Muscle layer of colon (tissue), 2 donors: ENCODE results near the gene ASB10.

Source experiments
- H3K27ac ChIP-seq: one replicate; pipeline ENCODE4 v1.7.0; 2013; ENCODE audit warnings: low read depth, mild to moderate bottlenecking, low read length, moderate library complexity
- H3K27me3 ChIP-seq, 2 donors: one replicate each; pipeline ENCODE4 v1.7.0; 2013; ENCODE audit warnings: low read length in 2 of 2, mild to moderate bottlenecking in 2 of 2; ENCODE audit not compliant: insufficient read depth in 2 of 2, control insufficient read depth in 1 of 2
- H3K36me3 ChIP-seq: one replicate; pipeline ENCODE4 v1.7.0; 2013; ENCODE audit warnings: mild to moderate bottlenecking, low read length; ENCODE audit not compliant: insufficient read depth
- H3K4me1 ChIP-seq: one replicate; pipeline ENCODE4 v1.7.0; 2013; ENCODE audit warnings: mild to moderate bottlenecking, low read length; ENCODE audit not compliant: insufficient read depth
- H3K4me3 ChIP-seq, 2 donors: one replicate each; pipeline ENCODE4 v1.7.0; 2013; ENCODE audit warnings: low read length in 2 of 2, low read depth in 1 of 2, mild to moderate bottlenecking in 1 of 2, moderate library complexity in 1 of 2
- H3K9ac ChIP-seq: one replicate; pipeline ENCODE4 v1.7.0; 2013; ENCODE audit warnings: low read length
- H3K9me3 ChIP-seq: one replicate; pipeline ENCODE4 v1.7.0; 2013; ENCODE audit warnings: mild to moderate bottlenecking, low read length
- donor health status: abdominal sarcoma.
- donor health status: Adenocarcinoma of cecum.

Gene ASB10

DNA sequence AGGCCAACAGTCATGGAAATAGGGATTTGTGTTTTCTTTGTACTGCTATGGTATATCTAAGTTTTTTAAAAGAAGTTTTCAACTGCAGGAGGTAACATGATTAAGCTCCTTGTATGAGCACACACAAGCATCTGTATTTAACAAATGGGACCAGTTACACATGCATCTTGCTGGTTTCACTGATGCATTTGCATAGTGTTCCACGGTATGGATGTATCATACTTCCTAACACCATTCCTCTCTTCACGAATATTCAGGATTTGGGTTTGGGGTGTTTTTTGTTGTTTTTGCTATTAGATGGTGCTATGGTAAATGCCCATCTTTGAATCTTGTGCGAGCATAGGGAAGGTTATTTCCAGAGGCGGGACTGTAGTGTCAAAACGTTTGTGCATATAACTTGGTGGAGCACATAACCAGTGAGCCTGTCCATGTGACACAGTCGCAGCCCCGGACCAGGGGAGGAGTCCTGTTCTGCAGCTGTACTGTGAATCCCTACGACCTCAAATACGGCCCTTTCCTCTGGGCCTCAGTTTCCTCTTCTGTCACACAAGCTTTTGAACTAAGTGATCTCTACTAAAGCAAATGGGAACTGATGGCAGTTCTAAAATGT lies 21.3 kb upstream of the ASB10 start:
- peaks cover 10% of the 10 kb centered on the region for H3K36me3 ChIP-seq
- H3K4me1 ChIP-seq: no peaks in the 10 kb centered on the region
- H3K9me3 ChIP-seq: no peaks in the 10 kb centered on the region
- H3K27ac ChIP-seq: no peak overlapping the region
- no peak overlapping the region for H3K4me3 ChIP-seq
- no peak overlapping the region for H3K9ac ChIP-seq
- H3K27me3 ChIP-seq: peaks cover 0 to 19% of the 10 kb centered on the region in 2 donors

DNA sequence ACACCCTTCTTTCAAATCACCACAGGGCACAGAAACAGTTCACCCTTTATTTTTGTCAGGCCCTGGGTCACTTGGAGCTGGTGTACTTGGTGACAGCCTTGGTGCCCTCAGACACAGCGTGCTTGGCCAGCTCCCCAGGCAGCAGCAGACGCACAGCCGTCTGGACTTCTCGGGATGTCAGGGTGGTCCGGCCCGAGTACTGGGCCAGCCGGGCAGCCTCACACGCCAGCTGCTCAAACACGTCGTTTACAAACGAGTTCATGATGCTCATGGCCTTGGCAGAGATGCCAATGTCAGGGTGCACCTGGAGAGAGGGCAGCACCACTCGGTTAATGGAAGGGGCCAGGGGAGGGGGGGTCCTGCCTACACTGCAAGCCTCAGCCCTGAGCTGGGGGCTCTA lies 20.8 kb upstream of the ASB10 start:
- Histone ChIP-seq H3K9me3 (no peaks in the 10 kb centered on the region), H3K4me1 (no peaks in the 10 kb centered on the region), H3K4me3 (no peak overlapping the region), H3K36me3 (peaks cover 5% of the 10 kb centered on the region), H3K27me3 (peaks cover 0 to 19% of the 10 kb centered on the region in 2 donors), H3K9ac (no peak overlapping the region), H3K27ac (no peak overlapping the region)

DNA sequence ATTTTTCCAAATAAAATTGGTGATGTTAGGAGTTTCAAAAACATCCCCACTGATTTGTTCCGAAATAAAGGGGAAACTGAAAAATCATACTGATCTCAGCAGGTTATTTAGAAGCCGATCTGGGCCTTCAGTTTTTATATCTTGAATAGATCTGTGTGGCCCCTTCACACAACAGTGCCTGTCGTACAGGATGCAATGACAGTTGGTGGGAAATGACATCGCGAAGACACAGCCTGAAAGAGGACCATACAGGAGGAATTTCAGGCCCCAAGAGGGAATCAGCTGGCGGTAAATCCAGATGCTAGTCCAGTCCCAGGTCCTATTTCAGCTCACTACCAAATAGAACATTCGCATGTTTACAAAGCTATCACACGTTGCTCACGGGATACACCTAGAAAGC lies 20.3 kb upstream of the ASB10 start:
- Histone ChIP-seq H3K27me3 (peaks cover 0 to 19% of the 10 kb centered on the region in 2 donors), H3K36me3 (peaks cover under 1% of the 10 kb centered on the region), H3K9ac (no peak overlapping the region), H3K4me3 (no peak overlapping the region), H3K4me1 (no peaks in the 10 kb centered on the region), H3K9me3 (no peaks in the 10 kb centered on the region), H3K27ac (no peak overlapping the region)

DNA sequence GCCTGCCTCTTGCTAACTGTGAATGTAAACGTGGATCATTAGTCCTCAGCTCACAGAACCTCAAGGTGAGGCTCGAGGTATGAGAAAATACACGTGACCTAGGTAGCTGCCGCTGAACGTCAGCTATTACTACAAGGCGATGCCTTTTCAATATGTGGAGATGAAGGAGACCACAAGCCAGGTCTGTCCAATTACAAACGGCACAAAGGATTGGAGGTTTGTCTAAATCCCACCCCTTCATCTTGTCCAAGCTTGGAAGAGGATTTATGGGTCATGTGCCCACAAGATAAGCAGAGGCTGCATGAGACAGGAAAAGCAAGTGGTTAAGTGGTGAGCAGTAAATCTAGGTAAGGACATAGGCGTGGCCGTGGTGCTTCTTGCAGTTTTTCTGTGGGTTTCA lies 19.9 kb upstream of the ASB10 start:
- Histone ChIP-seq H3K9ac (no peak overlapping the region), H3K27ac (no peak overlapping the region), H3K36me3 (no peaks in the 10 kb centered on the region), H3K9me3 (no peaks in the 10 kb centered on the region), H3K4me3 (no peak overlapping the region), H3K27me3 (peaks cover 0 to 19% of the 10 kb centered on the region in 2 donors), H3K4me1 (no peaks in the 10 kb centered on the region)

DNA sequence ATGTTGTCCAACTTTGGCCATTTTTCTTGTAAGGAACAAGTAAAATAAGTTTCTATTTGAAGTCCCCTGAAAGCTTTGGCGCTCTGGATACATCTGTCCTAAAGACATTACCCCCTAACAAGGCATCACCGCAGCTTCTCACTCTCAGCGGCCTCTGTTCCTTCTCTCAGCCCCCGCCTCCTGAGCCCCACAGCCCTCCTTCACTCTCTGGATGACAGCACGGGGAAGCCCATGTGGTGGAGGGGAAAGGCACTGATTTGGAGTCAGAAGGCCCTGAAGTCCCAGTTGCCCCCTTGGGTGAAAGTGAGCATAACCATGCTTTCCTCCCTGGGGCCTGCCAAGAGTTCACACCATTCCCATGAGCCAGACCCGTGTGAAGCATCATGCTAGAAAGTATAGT lies 18.7 kb upstream of the ASB10 start:
- Histone ChIP-seq H3K27me3 (peaks cover 0 to 19% of the 10 kb centered on the region in 2 donors), H3K9ac (no peak overlapping the region), H3K4me3 (no peak overlapping the region), H3K27ac (no peak overlapping the region), H3K36me3 (no peaks in the 10 kb centered on the region), H3K9me3 (no peaks in the 10 kb centered on the region), H3K4me1 (no peaks in the 10 kb centered on the region)

DNA sequence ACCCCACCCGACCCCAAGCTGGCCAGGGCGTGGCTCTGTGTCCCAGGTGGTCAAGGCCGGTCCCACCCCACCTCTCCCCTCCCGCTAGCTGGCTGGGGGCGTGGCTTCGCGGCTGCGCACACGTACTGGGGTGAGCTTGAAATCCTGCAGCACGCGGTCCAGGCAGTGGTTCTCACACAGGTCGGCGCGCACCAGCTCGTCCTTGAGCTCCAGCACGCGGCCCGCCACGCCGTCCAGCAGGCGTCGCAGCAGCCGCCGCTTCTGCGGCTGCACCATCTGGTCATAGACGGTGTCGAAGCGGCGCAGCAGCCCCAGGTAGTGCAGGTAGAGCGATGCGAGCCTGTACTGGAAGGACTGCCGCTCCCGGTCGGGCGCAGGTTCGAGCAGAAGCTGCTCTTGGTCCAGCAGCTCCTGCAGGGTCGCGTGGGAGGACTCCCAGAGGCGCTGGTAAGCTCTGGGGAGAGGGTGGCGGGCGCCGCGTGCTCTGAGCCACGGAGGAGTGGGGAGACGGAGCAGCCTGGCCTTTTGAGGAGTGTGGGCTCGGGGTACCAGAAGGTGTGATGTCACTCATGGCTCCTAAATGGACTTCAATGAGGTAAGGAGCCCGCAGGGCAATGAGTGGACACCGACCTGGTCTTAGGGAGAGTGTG lies 17.5 kb upstream of the ASB10 start:
- Histone ChIP-seq H3K4me1 (peaks cover 2% of the 10 kb centered on the region), H3K27me3 (peaks cover 0 to 19% of the 10 kb centered on the region in 2 donors), H3K9ac (no peak overlapping the region), H3K9me3 (no peaks in the 10 kb centered on the region), H3K4me3 (no peak overlapping the region), H3K36me3 (no peaks in the 10 kb centered on the region), H3K27ac (no peak overlapping the region)

DNA sequence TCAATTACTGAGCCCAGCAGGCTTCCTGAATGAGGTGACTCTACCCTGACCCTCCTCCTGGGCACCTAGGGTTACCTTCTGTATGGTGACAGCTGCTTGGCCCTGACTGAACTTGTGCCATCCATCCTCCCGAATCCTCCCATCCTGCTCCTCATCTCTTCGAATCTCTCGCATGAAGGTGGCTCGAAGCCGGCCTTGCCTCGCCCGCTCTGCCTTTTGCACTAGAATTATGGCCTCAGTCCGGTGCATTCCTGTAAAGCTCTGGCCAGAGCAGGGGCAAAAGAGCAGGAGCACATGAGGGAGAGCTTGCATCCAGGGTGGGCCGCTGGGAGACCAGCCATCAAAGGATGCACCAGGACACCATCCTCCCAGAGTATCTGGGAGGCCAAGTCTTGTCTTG lies 15.8 kb upstream of the ASB10 start:
- H3K9ac ChIP-seq: no peak overlapping the region
- H3K27ac ChIP-seq: no peak overlapping the region
- H3K36me3 ChIP-seq: no peaks in the 10 kb centered on the region
- peaks cover 4% of the 10 kb centered on the region for H3K4me1 ChIP-seq
- H3K27me3 ChIP-seq: peaks cover 0 to 19% of the 10 kb centered on the region in 2 donors
- H3K4me3 ChIP-seq: no peak overlapping the region
- no peaks in the 10 kb centered on the region for H3K9me3 ChIP-seq

DNA sequence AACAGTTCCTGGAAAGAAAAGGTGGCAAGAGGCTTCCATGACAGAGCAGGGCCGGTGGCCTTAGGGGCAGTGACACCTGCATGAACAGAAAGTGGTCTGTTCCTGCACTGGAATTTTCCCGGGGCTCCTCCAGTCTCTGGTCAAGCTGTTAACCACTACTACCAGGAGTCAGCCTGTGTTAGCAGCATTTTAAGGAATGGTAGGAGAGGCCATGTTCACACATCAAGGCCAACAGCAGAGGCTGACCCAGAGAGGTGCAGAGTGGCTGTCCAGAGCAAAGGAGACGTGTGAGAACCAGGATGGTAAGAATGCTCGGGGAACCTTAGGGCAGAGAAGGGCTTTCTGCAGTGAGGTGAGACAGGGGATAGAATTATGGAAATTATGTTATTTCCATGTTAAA lies 14.7 kb upstream of the ASB10 start:
- H3K9ac ChIP-seq: no peak overlapping the region
- H3K9me3 ChIP-seq: no peaks in the 10 kb centered on the region
- no peak overlapping the region for H3K4me3 ChIP-seq
- peaks cover 0 to 19% of the 10 kb centered on the region in 2 donors for H3K27me3 ChIP-seq
- peaks cover 4% of the 10 kb centered on the region for H3K4me1 ChIP-seq
- H3K36me3 ChIP-seq: no peaks in the 10 kb centered on the region
- H3K27ac ChIP-seq: no peak overlapping the region

DNA sequence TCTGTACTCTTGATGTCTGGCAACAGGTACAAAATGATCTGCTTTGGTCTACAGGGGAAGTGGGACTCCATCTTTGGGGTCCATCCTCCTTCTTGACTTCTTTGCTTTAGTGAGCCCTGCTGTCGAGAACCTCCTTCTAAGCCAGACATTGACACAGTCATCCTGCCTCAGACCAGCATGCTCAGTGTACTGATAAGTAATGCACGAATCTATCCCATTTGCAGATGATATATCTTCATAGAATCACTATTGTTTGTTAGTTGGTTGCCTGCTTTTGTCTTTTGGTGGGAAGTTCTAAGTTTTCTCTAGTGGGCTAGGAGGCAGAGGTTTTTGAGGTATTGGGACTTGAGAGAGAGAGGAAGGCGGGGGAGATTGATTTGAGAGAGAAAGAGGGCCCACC lies 14.3 kb upstream of the ASB10 start:
- H3K9me3 ChIP-seq: no peaks in the 10 kb centered on the region
- H3K9ac ChIP-seq: no peak overlapping the region
- no peak overlapping the region for H3K4me3 ChIP-seq
- peaks cover 0 to 19% of the 10 kb centered on the region in 2 donors for H3K27me3 ChIP-seq
- H3K4me1 ChIP-seq: peaks cover 4% of the 10 kb centered on the region
- no peaks in the 10 kb centered on the region for H3K36me3 ChIP-seq
- no peak overlapping the region for H3K27ac ChIP-seq

DNA sequence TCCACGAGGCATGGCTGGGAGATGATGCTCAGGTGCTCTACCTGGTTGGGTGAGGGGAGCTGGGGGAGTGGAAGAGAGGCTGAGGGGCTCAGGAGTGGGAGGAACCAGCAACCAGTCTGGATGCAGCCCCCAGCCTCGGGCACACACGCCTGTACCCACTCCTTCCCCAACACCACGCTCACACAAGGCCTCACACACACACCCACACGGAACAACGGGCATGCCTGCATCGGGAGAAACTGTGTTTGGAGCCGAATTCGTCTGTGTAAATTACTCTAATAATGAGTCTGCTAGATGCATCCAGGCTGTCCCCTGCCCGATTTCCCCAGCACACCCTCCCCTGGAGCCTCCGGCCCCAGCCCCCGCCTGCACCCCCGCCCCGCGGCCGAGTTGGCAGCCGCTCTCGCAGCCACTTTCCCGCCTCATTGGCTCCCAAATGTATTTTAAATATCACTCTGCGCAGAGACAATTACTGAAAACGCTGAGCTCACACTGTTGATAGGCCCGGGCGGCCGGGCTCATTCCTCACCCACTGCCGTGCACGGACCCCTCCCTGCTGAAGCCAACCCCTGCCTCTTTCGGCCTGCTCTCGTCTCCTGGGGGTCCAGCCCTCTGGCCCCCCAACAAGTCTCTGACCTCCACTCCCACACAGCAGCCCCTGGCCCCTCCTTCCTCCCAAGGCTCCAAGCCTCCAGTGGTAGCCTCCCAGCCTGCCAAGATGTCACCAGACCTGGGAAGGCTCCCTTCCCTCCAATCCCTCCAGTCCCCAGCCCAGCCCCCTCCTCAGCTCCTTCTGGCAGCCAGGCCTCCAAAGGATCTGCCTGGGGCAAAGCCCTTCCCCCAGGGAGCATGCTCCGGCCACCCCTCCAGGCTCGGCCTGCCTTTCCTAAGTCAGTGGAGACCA lies 12.1 kb upstream of the ASB10 start:
- Histone ChIP-seq H3K4me3 (no peak overlapping the region), H3K36me3 (no peaks in the 10 kb centered on the region), H3K9me3 (no peaks in the 10 kb centered on the region), H3K27ac (no peak overlapping the region), H3K9ac (no peak overlapping the region), H3K27me3 (peaks cover 0 to 13% of the 10 kb centered on the region in 2 donors), H3K4me1 (peaks cover 4% of the 10 kb centered on the region)

DNA sequence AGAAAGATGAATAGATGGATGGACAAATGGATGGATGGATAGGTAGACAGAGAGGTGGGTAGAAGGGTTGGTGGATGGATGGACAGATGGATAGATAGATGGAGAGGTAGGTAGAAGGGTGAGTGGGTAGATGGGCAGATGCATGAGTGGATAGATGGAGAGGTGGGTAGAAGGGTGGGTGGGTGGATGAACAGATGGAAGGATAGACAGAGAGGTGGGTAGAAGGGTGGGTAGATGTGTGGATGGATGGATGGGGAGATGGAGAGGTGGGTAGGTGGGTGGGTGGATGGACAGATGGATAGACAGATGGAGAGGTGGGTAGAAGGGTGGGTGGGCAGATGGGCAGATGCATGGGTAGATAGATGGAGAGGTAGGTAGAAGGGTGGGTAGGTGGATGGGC lies 10.9 kb upstream of the ASB10 start:
- Histone ChIP-seq H3K4me3 (no peak overlapping the region), H3K9ac (no peak overlapping the region), H3K9me3 (no peaks in the 10 kb centered on the region), H3K27ac (no peak overlapping the region), H3K27me3 (peaks cover 0 to 10% of the 10 kb centered on the region in 2 donors), H3K4me1 (peaks cover 4% of the 10 kb centered on the region), H3K36me3 (no peaks in the 10 kb centered on the region)
